HepG2 (cell line): Measurements from ENCODE around the gene LILRB5. TPM values are rescaled to one million over a fixed set of nuclear protein-coding genes. Genes with fewer than 3 reads are reported as not detected.

Experiments
- NFIB ChIP-seq: sonication (generic); formaldehyde crosslinking; IDR thresholded peaks from 2 replicates; pipeline ENCODE4 v1.9.0; 2021; ENCODE audit warnings: missing genetic modification reagents, mild to moderate bottlenecking, borderline replicate concordance
- PCBP2 ChIP-seq: fragments of 200-400 bp; formaldehyde crosslinking; optimal IDR thresholded peaks from 2 replicates; pipeline ENCODE3; 2018; ENCODE audit warnings: low read length, low read depth; ENCODE audit not compliant: poor library complexity, severe bottlenecking
- STAT5B ChIP-seq: sonication (generic); formaldehyde crosslinking; IDR thresholded peaks from 2 replicates; pipeline ENCODE4 v1.4.0; 2020; ENCODE audit warnings: missing genetic modification reagents
- ZBTB40 ChIP-seq, 2 experiments: fragments of 450-650 bp in 1 of 2; sonication (generic) in 1 of 2; formaldehyde crosslinking in 1 of 2; IDR thresholded peaks; 2 replicates each; pipeline versions ENCODE4 v1.6.1 to v1.8.0; 2016 to 2022; ENCODE audit warnings: antibody characterized with exemption in 1 of 2, mild to moderate bottlenecking in 1 of 2, missing genetic modification reagents in 1 of 2
- ZSCAN5A ChIP-seq: sonication (generic); formaldehyde crosslinking; IDR thresholded peaks from 2 replicates; pipeline ENCODE4 v1.8.0; 2022; ENCODE audit warnings: mild to moderate bottlenecking, missing genetic modification reagents, borderline replicate concordance
- polyA plus RNA-seq, 8 experiments: library from polyadenylated mRNA; depleted of rRNA in 3 of 8; stranded (reverse) in 7 of 8; unstranded in 1 of 8; fragments of >200 nt; fragmentation: Illumina TruSeq in 4 of 8; extraction: Trizol in 4 of 8; gene quantifications; 2 replicates each; pipeline versions ENCODE4 v1.2.1 to v1.2.3, GENCODE V29; 2011 to 2016; ENCODE audit warnings: low read depth in 4 of 8, missing spikeins in 1 of 8, mixed read lengths in 1 of 8; ENCODE audit not compliant: insufficient read depth in 1 of 8
- total RNA-seq, 5 experiments: library from RNA; depleted of rRNA; stranded (reverse); fragments of >200 nt; fragmentation: Illumina TruSeq; extraction: Trizol; gene quantifications; 2 replicates each; pipeline ENCODE4 v1.2.3, GENCODE V29; 2016; ENCODE audit warnings: low read depth in 1 of 5
- TF ChIP-seq, protein P1 (sequence below): sonication (generic); formaldehyde crosslinking; IDR thresholded peaks from 2 replicates; pipeline ENCODE4 v1.4.0; 2020; ENCODE audit warnings: mild to moderate bottlenecking, missing genetic modification reagents
- TF ChIP-seq, protein P2 (sequence below): fragments of 450-650 bp; IDR thresholded peaks from 2 replicates; pipeline ENCODE4 v1.6.1; 2017; ENCODE audit warnings: mild to moderate bottlenecking
- TF ChIP-seq, protein P3 (sequence below): sonication (generic); formaldehyde crosslinking; IDR thresholded peaks from 2 replicates; pipeline ENCODE4 v1.4.0; 2020; ENCODE audit warnings: missing genetic modification reagents, borderline replicate concordance

The LILRB5 gene
- total and polyA plus RNA-seq, 2 of the 13 experiments (the other 11 are each of a cell fraction or from before 2014, with no cell fraction given) = not detected

DNA sequence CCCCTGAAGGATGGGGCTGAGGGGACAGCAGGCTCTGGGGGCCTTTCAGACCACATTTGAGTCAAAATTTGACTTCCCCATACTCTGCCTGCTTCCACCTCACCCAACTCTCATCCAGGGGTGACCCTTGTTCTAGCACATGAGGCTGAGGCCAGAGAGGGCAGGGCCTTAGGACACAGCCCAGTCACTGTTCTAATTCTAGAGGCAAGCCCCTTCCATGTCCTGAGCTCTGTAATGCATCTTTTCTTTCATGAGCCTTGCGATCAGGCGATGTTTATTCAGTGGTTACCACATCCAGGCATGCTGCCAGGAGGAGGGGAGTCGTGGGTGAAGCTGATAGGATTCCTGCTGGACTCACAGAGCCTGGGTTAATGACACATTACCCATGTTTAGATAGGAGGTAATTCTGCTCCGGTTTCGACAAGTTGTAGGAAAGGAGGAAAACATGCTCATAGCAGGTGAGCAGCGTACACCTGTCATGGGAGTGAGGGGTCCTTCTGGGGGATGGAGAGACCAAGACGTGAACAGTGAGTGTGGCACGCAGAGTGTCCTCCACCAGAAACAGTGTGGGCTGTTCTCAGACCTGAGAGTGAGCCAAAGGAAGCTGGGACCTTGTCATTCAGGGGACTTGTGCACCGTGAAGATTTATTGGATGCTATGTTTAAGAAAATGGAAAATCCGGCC, 47.1 kb downstream of the LILRB5 start (continued):
- TF ChIP-seq ZBTB40 (IDR thresholded peaks at IDR 0.05) (no peak), ZBTB40 (CRISPR knock-in tag; IDR thresholded peaks at IDR 0.05) (no peak), NFIB (no peak), PCBP2 (no peak), STAT5B (CRISPR knock-in tag) (no peak), ZSCAN5A (CRISPR knock-in tag) (no peak)
- TF ChIP-seq, protein P1, sequence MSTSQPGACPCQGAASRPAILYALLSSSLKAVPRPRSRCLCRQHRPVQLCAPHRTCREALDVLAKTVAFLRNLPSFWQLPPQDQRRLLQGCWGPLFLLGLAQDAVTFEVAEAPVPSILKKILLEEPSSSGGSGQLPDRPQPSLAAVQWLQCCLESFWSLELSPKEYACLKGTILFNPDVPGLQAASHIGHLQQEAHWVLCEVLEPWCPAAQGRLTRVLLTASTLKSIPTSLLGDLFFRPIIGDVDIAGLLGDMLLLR = no peak
- TF ChIP-seq, protein P2, sequence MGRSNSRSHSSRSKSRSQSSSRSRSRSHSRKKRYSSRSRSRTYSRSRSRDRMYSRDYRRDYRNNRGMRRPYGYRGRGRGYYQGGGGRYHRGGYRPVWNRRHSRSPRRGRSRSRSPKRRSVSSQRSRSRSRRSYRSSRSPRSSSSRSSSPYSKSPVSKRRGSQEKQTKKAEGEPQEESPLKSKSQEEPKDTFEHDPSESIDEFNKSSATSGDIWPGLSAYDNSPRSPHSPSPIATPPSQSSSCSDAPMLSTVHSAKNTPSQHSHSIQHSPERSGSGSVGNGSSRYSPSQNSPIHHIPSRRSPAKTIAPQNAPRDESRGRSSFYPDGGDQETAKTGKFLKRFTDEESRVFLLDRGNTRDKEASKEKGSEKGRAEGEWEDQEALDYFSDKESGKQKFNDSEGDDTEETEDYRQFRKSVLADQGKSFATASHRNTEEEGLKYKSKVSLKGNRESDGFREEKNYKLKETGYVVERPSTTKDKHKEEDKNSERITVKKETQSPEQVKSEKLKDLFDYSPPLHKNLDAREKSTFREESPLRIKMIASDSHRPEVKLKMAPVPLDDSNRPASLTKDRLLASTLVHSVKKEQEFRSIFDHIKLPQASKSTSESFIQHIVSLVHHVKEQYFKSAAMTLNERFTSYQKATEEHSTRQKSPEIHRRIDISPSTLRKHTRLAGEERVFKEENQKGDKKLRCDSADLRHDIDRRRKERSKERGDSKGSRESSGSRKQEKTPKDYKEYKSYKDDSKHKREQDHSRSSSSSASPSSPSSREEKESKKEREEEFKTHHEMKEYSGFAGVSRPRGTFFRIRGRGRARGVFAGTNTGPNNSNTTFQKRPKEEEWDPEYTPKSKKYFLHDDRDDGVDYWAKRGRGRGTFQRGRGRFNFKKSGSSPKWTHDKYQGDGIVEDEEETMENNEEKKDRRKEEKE = no peak
- TF ChIP-seq, protein P3, sequence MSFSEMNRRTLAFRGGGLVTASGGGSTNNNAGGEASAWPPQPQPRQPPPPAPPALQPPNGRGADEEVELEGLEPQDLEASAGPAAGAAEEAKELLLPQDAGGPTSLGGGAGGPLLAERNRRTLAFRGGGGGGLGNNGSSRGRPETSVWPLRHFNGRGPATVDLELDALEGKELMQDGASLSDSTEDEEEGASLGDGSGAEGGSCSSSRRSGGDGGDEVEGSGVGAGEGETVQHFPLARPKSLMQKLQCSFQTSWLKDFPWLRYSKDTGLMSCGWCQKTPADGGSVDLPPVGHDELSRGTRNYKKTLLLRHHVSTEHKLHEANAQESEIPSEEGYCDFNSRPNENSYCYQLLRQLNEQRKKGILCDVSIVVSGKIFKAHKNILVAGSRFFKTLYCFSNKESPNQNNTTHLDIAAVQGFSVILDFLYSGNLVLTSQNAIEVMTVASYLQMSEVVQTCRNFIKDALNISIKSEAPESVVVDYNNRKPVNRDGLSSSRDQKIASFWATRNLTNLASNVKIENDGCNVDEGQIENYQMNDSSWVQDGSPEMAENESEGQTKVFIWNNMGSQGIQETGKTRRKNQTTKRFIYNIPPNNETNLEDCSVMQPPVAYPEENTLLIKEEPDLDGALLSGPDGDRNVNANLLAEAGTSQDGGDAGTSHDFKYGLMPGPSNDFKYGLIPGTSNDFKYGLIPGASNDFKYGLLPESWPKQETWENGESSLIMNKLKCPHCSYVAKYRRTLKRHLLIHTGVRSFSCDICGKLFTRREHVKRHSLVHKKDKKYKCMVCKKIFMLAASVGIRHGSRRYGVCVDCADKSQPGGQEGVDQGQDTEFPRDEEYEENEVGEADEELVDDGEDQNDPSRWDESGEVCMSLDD (CRISPR knock-in tag) = no peak
